Bronchial epithelial cell (primary cell): ENCODE results near the gene CAMK2G. TPM values are rescaled to one million over a fixed set of nuclear protein-coding genes. Genes with fewer than 3 reads are reported as not detected.

Source experiments
- DNase-seq: peaks from one replicate; pipeline ENCODE4 v3.0.0-alpha.2; 2010; ENCODE audit warnings: low read depth
- FAIRE-seq: peaks from 2 replicates; lab custom pipeline; 2011; peaks lifted over from hg19 to GRCh38; lab: Jason Lieb, UNC
- H3K27me3 ChIP-seq: 2 replicates; pipeline ENCODE4 v1.5.1; 2011; ENCODE audit warnings: low read length; ENCODE audit not compliant: control insufficient read depth, insufficient read depth
- H3K36me3 ChIP-seq: 2 replicates; pipeline ENCODE4 v1.5.1; 2011; ENCODE audit warnings: low read length; ENCODE audit not compliant: control insufficient read depth, insufficient read depth
- H3K4me3 ChIP-seq: 2 replicates; pipeline ENCODE4 v1.5.1; 2011; ENCODE audit warnings: mild to moderate bottlenecking, low read depth, low read length, control low read depth
- total RNA-seq: library from RNA; depleted of rRNA; stranded (reverse); fragments of >200 nt; gene quantifications from 2 replicates; pipeline ENCODE4 v1.2.1, GENCODE V29; 2014
- TF ChIP-seq, protein P1 (sequence below): IDR thresholded peaks from 2 replicates; pipeline ENCODE4 v1.5.1; 2011; ENCODE audit warnings: mild to moderate bottlenecking, moderate library complexity, low read length, control low read depth, inconsistent platforms; ENCODE audit not compliant: insufficient read depth, severe bottlenecking

The CAMK2G gene
- total RNA-seq, 1 donor from 2014 or later = 13.4 TPM

DNA sequence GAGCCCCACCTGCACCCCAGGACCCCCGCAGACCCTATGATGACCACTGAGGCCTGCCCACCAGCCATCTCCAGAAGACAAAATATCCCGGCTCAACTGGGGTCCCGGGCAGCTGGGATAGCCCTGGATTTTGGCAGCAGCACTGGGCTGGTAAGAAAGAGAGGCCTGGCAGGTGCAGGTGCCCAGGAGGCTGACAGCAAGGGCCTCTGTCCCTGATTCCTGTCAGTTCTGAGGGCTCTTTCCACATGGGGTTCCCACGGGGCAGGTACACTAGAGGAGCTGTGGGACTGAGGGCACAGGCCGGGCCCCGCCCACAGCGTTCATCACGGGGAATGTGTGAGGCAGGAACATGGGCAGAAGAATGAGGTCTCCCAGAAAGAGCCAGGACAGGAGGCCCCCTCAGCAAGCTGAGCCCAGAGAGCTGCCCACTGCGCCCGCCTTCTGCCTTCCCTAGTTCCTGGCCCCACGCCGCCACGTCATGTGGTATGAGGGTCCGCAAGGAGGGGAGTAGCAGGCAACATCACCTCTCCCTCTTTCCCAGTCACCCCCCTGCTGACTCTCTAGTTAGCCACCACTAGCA, 50.1 kb downstream of the CAMK2G start:
- FAIRE-seq = no peak
- Histone ChIP-seq H3K36me3 (peaks cover 7% of the 10 kb centered on the region), H3K27me3 (no peaks in the 10 kb centered on the region), H3K4me3 (no peak overlapping the region)
- TF ChIP-seq, protein P1, sequence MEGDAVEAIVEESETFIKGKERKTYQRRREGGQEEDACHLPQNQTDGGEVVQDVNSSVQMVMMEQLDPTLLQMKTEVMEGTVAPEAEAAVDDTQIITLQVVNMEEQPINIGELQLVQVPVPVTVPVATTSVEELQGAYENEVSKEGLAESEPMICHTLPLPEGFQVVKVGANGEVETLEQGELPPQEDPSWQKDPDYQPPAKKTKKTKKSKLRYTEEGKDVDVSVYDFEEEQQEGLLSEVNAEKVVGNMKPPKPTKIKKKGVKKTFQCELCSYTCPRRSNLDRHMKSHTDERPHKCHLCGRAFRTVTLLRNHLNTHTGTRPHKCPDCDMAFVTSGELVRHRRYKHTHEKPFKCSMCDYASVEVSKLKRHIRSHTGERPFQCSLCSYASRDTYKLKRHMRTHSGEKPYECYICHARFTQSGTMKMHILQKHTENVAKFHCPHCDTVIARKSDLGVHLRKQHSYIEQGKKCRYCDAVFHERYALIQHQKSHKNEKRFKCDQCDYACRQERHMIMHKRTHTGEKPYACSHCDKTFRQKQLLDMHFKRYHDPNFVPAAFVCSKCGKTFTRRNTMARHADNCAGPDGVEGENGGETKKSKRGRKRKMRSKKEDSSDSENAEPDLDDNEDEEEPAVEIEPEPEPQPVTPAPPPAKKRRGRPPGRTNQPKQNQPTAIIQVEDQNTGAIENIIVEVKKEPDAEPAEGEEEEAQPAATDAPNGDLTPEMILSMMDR = no peak
- no peak for DNase-seq

- Histone ChIP-seq H3K36me3 (peaks cover 7% of the 10 kb centered on the region), H3K27me3 (no peaks in the 10 kb centered on the region), H3K4me3 (no peak overlapping the region)
- DNase-seq (no peak), FAIRE-seq (no peak)
- TF ChIP-seq, protein P1 = no peak
Measured at GRCh38 chr10:73823391-73823790, 51.0 kb downstream of the CAMK2G start.

DNA sequence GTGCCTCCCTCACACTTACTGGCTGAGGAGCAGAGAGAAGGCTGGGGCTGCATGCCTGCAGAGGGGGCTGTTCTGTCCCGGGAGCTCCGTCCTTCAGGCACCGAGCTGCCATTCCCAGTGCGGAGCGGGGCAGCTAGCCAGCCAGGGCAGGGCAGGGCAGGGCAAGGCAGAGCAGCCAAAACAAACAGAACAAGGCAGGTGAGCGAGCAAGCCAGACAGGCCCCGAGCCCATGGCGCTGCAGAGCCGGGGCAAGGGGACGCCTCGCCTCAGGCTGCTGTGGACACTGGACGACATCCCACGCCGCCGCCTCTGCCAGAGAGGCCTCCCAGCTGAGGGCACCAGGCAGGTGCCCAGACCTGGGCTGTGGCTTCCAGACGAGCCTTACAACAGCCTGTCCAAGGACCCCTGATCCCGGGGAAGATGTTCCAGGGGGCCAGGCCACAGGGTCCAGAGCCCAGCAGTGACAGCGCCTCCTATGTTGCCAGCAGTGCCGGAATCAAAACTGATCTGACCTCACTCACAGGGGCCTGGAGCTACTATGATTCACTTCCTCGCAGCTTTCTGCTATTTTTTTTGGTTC, 54.8 kb downstream of the CAMK2G start:
- TF ChIP-seq, protein P1 = peak; percentile 43
- FAIRE-seq (no peak), DNase-seq (peak; percentile 53)
- Histone ChIP-seq H3K4me3 (no peak overlapping the region), H3K27me3 (no peaks in the 10 kb centered on the region), H3K36me3 (peaks cover 4% of the 10 kb centered on the region)

- FAIRE-seq (no peak), DNase-seq (no peak)
- Histone ChIP-seq H3K27me3 (no peaks in the 10 kb centered on the region), H3K4me3 (no peak overlapping the region), H3K36me3 (peaks cover 3% of the 10 kb centered on the region)
- TF ChIP-seq, protein P1 = no peak
Measured at GRCh38 chr10:73819081-73819480, 55.3 kb downstream of the CAMK2G start.

- no peak for FAIRE-seq
- TF ChIP-seq, protein P1 = no peak
Measured at GRCh38 chr10:73818402-73818801, 56.0 kb downstream of the CAMK2G start.

More at GRCh38 chr10:73818402-73818801, 56.0 kb downstream of the CAMK2G start:
- DNase-seq = no peak
- peaks cover 1% of the 10 kb centered on the region for H3K36me3 ChIP-seq
- no peak overlapping the region for H3K4me3 ChIP-seq
- no peaks in the 10 kb centered on the region for H3K27me3 ChIP-seq
